NOMO-1 treated with DMSO at 0.1 percent for 48 hours (cell line): Measurements from ENCODE around the gene PPP1R9A.
A peak's percentile ranks its signal among the peaks of the same experiment; 100 is the strongest.

ENCODE experiments used
- DNase-seq: peaks from one replicate; lab custom pipeline; 2025; ENCODE audit not compliant: unreplicated experiment; lab: John Stamatoyannopoulos, UW

PPP1R9A gene

DNA sequence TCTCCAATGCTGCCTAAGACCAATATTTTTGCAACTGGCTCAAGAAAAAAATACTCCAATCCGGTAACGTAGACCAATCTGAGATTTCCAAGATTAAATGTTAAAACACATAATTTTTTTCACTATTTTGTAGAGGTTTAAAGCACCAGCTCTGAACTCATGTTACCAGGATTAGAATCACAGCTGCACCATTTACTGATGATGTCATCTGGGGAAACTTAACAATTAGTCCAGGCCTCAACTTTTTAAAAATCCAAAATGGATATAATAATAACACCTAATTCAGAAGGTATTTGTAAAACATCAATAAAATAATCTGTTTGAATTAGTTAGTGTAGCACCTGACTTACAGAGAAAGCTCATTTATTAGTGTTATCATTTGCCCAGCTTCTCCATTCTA, 402.6 kb downstream of the PPP1R9A start:
- no peak for DNase-seq

DNA sequence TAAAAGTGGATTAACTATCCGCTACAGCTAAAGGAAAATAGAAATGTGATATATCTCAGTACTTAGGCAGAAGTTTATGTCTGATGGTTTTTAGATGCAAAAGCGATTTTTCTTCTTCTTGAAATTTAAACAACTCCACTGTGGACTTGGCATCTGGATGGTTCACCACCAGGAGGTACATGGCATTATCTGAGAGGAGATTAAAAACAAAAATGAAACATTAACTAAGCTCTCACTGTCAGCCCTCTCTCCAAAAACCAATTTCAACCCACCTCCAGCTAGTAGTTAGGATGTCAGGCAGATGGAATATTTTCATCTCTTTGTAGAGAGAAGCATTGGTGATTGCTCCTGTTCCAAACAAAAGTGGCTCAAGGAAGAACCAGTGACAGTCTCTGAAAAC, 404.0 kb downstream of the PPP1R9A start:
- DNase-seq, result no peak

DNA sequence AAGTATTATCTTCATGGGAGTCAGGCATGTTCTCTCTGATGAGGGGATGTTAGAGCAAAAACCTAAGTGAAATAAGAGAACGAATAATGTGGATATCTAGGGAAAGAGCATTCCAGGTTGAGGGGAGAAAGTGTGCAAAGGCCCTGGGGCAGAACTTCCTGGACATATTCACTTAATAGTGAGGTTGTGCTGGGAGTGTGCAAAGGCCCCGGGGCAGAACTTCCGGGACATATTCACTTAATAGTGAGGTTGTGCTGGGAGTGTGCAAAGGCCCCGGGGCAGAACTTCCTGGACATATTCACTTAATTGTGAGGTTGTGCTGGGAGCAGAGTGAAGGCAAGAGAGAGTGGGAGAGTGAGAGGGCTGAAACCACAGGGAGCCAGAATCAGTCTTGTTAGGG, 405.2 kb downstream of the PPP1R9A start:
- DNase-seq, result no peak

- DNase-seq, result no peak
Observed at GRCh38 chr7:95316588-95316987, 409.2 kb downstream of the PPP1R9A start.

DNA sequence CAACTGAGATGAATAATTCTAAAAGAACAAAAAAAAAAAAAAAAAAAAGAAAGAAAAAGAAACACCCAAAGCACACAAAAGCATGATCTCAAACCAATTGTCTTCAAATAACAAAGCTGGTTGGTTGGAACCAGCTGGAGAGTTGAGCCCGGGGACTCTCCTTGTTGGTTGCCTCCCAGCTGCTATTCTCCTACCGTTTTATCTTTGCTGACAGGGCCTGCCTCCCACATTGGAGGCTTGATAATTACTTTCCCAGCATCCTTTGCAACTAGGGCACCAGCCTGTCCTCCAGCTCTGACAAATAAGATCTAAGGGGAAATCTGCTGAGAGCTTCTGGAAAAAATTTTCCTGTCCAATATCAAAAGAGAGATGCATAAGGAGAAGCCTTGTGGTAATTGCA, 410.2 kb downstream of the PPP1R9A start:
- no peak for DNase-seq

DNA sequence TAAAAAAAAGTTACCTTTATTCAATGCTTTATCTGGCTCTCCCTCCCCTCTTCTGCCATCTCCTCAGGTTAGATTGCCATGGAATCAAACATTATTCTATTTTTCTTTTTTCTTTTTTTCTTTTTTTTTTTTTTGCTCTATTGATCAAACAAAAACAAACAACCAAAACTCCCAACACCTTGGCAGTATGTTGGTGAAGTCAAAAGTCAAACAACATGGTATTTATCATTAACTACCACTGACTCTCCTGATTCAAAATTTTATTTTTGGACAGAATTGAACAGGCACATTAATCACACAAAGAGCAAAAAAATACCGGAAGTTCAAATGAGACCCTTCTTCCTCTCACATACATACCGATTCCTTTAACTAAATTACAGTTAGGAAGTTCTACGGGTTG, 410.6 kb downstream of the PPP1R9A start:
- no peak for DNase-seq

DNA sequence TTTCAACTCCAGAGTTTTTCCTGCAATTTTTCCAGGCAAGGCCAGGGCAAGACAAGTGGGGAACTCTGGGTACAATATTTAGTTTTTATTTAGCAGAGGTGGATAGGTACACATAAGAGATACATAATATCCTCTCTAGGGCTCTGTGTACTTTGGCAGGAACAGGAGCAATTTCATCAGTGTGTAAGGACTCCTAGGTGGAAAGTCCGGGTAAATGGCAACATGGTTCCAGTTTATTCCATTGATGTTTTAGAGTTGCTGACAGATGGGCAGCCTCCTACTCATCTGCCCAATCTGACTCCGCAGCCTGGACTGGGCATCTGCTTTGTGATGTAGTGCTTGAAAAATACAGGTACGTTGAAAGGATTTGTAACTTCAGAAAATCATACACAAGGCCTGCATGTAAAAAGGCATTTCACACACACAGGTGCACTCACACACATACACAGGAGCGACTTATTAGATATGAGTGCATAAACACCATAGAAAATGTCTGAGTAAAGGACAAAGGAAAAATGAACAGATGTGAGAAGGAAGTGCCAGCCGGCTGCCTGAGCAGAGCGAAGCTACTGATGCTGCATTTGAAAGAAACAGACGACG, 411.2 kb downstream of the PPP1R9A start:
- DNase-seq, result no peak

- DNase-seq, result no peak
Observed at GRCh38 chr7:95319570-95319969, 412.2 kb downstream of the PPP1R9A start.

- no peak for DNase-seq
Observed at GRCh38 chr7:95320651-95321050, 413.3 kb downstream of the PPP1R9A start.

GRCh38 chr7:95321720-95322119, 414.3 kb downstream of the PPP1R9A start:
- DNase-seq, result no peak

DNA sequence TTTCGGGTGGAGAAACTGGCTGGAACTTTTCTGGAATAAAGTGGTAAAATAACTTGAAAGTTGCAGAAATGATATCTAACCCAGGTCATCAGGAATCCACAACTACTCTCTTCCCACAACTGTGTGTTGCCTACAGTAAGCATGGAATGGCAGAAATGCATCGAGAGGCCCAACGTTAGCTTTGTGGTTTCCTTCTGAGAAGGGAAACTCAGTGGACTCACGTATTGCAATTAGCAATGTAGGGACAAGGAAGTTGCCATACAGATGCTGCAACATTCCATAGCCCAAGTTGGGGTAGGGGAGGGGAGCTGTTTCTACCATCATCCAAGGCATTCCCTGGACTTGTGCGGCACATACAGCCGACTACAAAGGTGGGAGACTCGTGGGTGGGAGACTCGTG, 415.0 kb downstream of the PPP1R9A start:
- no peak for DNase-seq

- DNase-seq, result no peak
Observed at GRCh38 chr7:95322854-95323253, 415.5 kb downstream of the PPP1R9A start.

GRCh38 chr7:95323410-95324129, 416.2 kb downstream of the PPP1R9A start:
- no peak for DNase-seq

- DNase-seq, result no peak
Observed at GRCh38 chr7:95324431-95324830, 417.0 kb downstream of the PPP1R9A start, which contains the start of gene PON1. Gene PON1 (minus strand): TSS chr7:95324532. CDS start chr7:95324475, 57 bp downstream.

DNA sequence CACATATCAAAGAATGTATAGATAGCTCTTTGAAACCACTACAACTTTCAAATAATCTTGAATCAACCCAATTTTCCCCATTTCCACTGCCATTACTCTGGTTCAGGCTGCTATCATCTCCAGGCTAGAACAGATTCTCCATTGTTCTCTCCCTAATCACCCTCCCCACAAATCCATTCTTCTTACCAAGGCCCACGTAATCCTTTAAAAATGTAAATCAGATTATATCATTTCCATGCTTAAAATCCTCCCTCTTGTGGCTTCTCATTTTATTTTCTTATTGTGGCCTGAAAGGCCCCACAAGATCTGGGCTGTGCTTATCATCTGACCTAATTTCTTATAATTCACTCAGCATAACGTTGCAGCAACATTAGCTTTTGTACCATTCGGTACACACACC, 420.0 kb downstream of the PPP1R9A start:
- no peak for DNase-seq

- peak; percentile 49 for DNase-seq
Observed at GRCh38 chr7:95330204-95330960, 423.0 kb downstream of the PPP1R9A start.

GRCh38 chr7:95330961-95331337, 423.6 kb downstream of the PPP1R9A start:
- DNase-seq, result no peak

DNA sequence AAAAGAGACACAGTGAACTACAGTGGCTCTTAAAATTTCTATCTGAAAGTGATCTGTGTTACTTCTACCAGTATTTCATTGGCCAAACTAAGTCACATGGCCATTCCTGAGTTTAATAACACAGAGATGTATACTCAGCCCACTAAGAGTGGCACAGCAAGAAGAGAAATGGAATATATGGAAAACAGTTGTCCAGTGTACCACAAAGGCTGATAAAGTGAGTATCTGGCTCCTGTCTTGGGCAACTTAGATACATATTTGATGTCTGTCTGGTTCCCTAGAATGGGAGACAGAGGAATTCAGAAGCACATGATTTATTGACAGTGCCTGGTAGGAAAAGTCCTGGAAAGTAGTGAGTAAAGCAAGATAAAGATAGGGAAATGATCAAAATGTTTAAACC, 427.1 kb downstream of the PPP1R9A start:
- DNase-seq, result no peak

DNA sequence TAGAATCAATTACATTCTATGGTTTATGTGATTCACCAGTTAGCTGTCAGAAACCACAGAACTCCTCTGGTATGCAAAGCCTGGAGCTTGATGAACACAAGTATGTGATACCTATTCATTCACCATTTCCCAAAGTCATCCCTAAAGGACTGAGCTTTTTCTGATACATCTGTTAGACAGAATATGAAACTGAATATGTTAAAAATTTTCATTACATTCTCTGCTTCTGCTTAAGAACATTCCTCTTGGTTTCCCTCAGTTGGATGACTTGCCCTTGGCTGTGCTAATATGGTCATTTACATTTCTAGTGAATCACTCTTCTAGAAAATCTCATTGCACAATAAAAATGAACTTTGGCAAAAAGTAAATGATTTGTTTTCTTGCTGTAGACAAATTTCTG, 427.7 kb downstream of the PPP1R9A start:
- DNase-seq, result no peak

GRCh38 chr7:95338832-95339231, 431.4 kb downstream of the PPP1R9A start:
- DNase-seq, result no peak

DNA sequence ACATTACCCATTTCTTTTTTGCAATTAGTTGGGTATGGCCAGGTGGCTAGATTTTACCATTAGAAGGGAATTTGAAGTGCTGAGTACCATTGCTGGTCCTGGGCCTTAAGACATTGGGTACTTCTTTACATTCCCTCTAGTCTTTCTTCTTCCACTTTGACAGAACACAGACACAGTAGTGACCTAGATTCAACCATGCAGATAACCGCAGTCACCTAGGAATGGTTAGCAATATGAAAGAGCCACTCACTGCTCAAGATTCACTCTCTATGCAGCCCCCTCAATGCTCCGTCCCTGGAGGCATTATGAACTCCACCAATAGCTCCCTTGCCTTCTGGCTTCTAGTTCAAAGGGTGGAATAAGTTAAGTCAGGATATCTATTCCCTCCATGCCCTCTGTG, 433.1 kb downstream of the PPP1R9A start:
- no peak for DNase-seq

GRCh38 chr7:95342029-95342428, 434.6 kb downstream of the PPP1R9A start:
- DNase-seq, result no peak
